Activated effector memory CD4-positive, alpha-beta T cell treated with anti-CD3 and anti-CD28 coated beads, Interleukin-2, amount 50 U/mL, for 16 hours (primary cell): ENCODE measurements around the gene RTKN2.
"Not testable (repeated sequence)": the region's sequence is repeated elsewhere in the genome, so short reads cannot be mapped to it uniquely, and the experiment has no call there.

ENCODE experiments used
- DNase-seq: peaks from one replicate; pipeline ENCODE4 v3.0.0-alpha.2; 2020

The RTKN2 gene

DNA sequence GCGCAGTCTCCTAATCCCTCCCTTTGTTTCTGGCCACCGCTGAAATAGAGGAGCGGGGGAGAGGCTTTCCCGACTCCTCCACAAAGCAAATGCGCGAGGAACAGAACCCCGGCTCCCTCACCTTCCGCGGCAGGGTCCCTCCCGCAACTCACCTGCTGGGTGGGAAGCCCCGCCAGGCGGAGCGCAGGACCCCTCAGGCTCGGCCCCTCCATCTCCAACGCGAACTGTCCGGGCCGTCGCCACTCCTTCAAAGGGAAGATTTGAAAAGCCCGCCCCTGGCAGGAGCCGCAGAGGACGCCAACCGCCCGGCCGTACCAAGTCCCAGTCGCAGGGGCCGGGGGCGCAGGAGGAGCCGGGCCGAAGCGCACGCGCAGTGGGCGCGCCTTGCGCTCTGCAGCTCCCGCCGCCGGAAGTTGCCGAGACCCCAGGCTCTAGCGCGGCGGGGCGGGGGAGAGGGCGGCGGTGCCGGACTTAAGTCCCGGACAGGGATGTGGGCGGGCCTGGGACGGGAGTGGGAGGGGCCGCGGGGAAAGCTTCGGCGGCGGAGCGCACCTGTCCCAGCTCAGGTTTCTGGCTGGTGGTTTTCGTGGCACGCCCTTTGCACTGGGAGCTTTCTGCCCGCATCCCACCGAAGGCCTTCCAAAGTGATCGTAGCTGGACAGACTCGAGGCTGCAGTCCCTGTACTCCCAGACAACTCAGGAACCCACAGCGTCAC is at the start of gene RTKN2:
Gene RTKN2, minus strand, starts transcription at position 446 of the 716 bp plus-strand sequence. Its CDS starts 234 bp downstream, at position 212.
- peak; percentile 90 for DNase-seq

DNA sequence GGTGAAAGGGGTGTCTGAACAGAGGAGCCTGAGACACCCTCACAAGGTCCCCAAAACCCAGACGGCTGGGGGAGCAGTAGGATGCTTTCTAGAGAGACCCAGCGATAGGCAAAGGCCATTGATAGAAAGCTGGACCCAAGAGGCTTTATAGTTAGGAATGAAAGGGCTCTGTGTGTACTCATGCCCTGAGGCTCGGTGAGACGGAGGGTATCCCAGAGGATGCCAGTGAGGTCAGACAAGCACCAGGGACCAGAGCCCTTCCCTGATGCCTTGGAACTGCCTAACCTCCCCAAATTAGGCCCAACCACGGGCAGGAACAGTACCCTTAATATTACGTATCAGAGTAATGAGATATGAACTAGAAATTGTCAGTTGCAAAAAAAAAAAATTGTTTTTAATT is 48.6 kb upstream of the RTKN2 start:
- DNase-seq = no peak

- no peak for DNase-seq
Observed at GRCh38 chr10:62309254-62309653, 40.6 kb upstream of the RTKN2 start.

DNA sequence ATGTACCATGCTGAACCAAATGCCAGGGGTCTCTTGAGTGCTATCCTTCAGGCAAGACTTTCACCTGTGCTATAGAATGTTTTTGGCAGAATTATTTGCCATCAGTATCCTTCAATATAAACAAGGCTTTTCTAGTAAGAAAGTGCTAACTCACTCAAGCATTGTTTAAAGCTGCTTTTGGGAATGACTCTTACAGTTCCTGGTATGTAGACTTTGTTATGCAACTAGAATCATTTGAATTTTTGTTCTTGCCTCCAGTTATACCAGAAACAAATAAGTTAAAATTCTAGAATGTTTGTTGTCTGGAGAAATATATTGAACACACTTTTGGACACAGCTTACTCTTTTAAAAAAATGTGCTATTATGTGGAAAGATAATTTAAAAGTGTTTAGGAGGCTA is 39.5 kb upstream of the RTKN2 start:
- no peak for DNase-seq

- no peak for DNase-seq
Observed at GRCh38 chr10:62307635-62308034, 39.0 kb upstream of the RTKN2 start.

GRCh38 chr10:62306663-62307062 is 38.0 kb upstream of the RTKN2 start:
- DNase-seq = peak; percentile 65

- DNase-seq = no peak
Observed at GRCh38 chr10:62305813-62306212, 37.2 kb upstream of the RTKN2 start.

DNA sequence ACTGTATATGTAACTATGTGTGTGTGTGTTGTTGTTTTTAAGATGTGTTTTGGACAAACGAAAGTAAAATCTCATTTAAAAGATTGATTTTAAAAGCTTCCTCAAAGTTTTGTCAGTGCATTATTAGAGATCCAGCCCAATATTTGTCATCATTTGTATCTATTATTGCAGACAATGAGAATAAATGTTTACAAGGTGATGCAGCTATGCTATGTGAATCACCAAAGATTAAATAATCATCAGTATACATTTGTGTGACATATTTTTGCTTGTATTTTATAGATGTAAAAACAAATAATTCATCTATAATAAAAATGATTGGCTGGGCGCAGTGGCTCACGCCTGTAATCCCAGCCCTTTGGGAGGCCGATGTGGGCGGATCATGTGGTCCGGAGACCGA is 35.3 kb upstream of the RTKN2 start:
- DNase-seq = no peak

- no peak for DNase-seq
Observed at GRCh38 chr10:62302760-62303159, 34.1 kb upstream of the RTKN2 start.

DNA sequence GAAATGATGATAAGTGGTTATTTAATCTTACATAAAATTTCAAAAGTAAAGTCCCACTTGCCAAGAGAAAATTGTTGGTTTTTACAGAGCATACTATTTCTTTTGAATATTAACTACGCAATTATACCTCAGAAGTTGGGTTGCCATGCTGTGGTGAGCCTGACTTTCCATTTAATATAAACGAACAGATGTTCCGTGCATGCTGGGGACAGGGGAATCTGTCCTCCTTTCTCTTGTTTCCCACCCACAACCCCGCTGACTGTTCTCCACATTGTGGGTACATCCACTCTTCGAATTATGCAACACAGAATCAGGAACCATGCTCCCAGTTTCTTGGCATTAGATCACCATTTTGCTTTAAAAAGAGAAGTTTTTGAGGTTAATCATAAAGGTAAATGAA is 29.2 kb upstream of the RTKN2 start:
- no peak for DNase-seq

GRCh38 chr10:62284221-62284620 is 15.6 kb upstream of the RTKN2 start:
- DNase-seq = no peak

DNA sequence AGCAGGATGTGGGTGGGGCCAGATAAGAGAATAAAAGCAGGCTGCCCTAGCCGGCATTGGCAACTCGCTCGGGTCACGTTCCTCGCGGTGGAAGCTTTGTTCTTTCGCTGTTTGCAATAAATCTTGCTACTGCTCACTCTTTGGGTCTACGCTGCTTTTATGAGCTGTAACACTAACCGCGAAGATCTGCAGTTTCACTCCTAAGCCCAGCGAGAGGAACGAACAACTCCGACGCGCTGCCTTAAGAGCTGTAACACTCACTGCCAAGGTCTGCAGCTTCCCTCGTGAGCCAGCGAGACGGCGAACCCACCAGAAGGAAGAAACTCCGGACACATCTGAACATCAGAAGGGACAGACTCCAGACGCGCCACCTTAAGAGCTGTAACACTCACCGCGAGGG is 12.7 kb upstream of the RTKN2 start:
- not testable (repeated sequence) for DNase-seq

- DNase-seq = not testable (repeated sequence)
Observed at GRCh38 chr10:62280392-62280791, 11.7 kb upstream of the RTKN2 start.

DNA sequence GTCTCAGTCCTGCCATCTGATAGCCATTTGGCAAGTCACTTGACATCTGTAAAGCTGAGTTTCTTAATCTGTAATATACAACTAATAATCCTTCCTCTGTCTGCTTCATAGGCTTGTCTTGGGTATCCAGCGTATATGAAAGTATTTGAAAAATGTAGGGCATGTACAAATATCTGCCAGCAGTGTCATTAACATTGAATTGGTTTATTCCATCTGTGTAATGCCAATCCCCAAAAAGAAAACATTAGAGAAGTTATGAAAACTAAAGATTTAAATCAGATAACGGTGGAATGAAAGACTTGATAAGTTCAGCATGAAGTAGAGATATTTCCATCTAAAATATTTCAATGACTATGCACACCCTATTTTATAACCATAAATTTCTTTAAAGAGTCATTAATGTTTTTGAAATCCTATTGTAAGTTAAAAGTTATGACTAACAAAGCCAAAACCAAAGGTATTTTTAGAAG is 9.8 kb upstream of the RTKN2 start:
- no peak for DNase-seq

DNA sequence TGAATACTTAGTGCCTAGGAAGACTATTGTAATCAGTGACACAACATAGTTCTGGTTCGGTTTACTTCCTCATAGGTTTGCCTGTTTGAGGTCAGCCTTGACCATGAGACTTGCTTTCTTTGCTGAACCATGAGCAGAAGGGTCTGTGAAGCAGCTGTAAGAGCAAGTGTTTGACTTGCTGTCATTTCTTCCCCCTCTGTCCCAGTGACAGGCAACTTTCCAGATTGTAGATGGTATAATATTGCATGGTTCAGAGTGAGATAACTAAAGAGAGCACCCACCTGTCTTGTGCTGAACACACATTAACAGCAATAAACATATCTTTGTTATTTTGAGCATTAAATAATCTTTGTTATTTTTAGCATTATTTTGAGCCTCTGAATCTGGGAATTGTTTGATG is 9.3 kb upstream of the RTKN2 start:
- no peak for DNase-seq

- DNase-seq = no peak
Observed at GRCh38 chr10:62270020-62270419, 1.4 kb upstream of the RTKN2 start.

- DNase-seq = no peak
Observed at GRCh38 chr10:62268027-62268398, 631 bp downstream of the RTKN2 start.

DNA sequence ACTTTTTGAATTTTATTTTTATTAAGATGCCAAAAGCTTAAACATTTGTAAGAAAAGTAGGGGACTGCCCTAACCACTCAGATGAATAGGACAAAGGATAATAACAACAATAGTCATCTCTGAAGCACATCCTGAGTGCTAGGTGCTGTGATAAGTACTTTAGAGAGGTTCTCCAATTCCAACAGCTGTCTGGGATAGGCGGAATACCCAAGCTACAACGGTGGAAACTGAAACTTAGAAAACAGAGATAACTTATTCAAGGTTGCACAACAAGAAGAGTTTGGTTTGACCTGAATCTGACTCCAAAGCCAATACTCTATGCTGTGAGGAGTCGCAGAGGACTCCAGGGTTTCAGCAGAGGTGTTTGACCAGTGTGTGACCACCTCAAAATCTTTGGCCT is 2.0 kb downstream of the RTKN2 start:
- no peak for DNase-seq

DNA sequence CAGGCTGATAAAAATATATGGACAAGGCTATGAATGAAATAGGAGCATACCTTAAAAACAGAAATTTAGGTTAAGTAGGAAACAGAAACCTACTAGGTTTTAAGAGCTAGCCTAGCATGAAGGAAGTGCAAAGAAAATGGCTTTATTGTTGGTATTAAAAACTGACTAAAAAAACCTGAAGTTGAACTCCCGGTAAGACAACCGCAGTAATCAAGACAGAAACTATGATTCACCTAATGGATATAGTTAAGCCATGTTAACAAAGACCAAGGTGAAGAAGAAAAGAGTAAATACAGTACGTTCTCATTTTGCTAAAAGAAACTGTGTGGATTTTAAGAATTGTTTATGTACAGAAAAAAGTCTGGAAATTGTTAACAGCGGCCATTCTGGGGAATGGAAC is 2.5 kb downstream of the RTKN2 start:
- DNase-seq = no peak

GRCh38 chr10:62264702-62265436 is 3.8 kb downstream of the RTKN2 start:
- DNase-seq = no peak

GRCh38 chr10:62264126-62264525 is 4.5 kb downstream of the RTKN2 start:
- no peak for DNase-seq

GRCh38 chr10:62261666-62262065 is 7.0 kb downstream of the RTKN2 start:
- DNase-seq = no peak

DNA sequence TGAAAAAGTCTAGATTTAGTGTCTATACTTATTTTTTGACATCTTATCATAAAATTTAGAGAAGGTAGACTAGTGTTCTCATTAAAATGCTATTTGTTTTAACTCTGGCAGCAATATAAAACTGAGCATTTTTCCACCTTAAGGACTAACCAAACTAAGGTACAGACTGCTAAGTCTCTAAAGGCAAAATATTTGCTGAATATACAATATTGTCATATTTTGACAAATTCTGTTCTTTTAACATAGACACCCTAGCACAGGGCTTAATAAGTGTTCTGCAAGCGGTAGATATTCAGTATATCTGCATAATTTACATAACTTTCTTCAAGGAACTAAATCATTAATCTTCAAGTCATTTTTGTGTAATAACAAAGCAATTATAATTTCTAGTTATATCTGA is 8.6 kb downstream of the RTKN2 start:
- DNase-seq = no peak

GRCh38 chr10:62259456-62259855 is 9.2 kb downstream of the RTKN2 start:
- DNase-seq = no peak

- no peak for DNase-seq
Observed at GRCh38 chr10:62258926-62259325, 9.7 kb downstream of the RTKN2 start.
